ENCODE results near the gene CT55.
"Not testable (repeated sequence)": the region's sequence is repeated elsewhere in the genome, so short reads cannot be mapped to it uniquely, and the experiment has no call there.

The CT55 gene

GRCh38 chrX:135170877-135171519, at the start of gene CT55:
CT55 (minus strand) TSS chrX:135171398; CDS start chrX:135171171, 227 bp downstream.
- DNase-seq = no peak

DNA sequence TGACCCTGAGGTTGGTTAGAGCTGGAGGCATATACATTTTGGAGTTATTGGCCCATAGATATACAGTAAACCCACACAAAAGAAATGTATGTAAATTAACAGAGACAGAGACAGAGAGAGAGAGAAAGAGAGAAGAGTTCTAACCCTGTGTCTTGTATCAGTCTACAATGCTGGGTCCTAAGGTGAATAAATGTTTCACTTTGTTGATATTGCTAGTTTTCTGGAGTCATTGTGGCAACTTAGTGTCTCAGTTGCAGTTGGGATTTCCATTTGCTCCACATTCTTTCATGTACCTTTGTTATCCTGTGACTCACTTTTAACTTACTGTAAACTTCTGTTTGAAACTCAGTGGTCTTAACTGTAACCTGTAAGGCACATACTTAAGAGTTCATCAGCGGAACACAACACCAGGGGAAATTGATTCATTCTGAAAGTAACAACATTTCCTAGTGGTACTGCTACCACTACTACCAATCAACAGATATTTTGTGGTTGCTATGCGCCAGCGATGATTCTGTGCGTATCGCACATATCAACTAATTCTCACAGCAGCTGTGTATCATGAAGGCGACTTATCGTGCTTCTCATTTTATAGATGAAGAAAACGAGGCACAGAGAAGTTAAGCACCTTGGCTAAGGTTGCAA, 42.1 kb upstream of the CT55 start:
- DNase-seq = no peak

DNA sequence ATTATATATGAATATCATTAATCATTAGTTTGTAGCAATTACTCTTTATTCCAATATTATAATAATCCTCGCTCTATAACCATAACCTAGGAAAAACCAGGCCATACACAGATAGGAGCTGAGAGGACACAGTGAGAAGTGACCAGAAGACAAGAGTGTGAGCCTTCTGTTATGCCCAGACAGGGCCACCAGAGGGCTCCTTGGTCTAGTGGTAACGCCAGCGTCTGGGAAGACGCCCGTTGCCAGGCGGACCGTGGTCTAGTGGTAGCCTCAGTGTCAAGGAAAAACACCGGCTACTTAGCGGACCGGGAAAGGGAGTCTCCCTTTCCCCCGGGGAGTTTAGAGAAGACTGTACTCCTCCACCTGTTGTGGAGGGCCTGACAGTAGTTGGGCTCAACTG, 35.2 kb upstream of the CT55 start:
- not testable (repeated sequence) for DNase-seq

- DNase-seq = no peak
Observed at GRCh38 chrX:135200297-135200696, 29.1 kb upstream of the CT55 start.

DNA sequence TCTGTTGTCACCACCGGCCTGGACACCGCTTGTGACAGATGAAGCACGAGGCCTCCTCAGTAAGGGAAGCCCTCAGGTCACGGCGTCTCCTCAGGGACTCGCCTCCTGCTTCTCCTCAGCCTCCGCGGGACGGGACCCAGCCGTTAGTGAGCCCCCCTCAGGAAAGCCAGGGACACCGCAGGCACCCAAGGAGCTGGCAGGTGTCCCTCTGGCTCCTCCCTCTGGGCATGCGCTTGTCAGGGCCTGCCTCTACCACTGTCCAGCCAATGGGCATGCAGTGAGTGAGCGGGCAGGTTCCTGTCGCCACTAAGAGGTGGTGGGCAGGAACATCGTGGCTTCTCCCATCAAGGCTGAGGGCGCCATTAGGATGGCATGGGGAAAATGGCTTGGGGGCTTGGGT, 23.5 kb upstream of the CT55 start:
- no peak for DNase-seq

GRCh38 chrX:135193740-135194139, 22.5 kb upstream of the CT55 start:
- DNase-seq = no peak

GRCh38 chrX:135191838-135192237, 20.6 kb upstream of the CT55 start:
- DNase-seq = no peak

GRCh38 chrX:135185795-135186443, 14.7 kb upstream of the CT55 start:
- peak; percentile 32 for DNase-seq

GRCh38 chrX:135178636-135179035, 7.4 kb upstream of the CT55 start:
- no peak for DNase-seq

- no peak for DNase-seq
Observed at GRCh38 chrX:135170468-135170867, 730 bp downstream of the CT55 start.

GRCh38 chrX:135169534-135169933, 1.7 kb downstream of the CT55 start:
- DNase-seq = not testable (repeated sequence)

- DNase-seq = no peak
Observed at GRCh38 chrX:135168486-135168885, 2.7 kb downstream of the CT55 start.

- not testable (repeated sequence) for DNase-seq
Observed at GRCh38 chrX:135154688-135155087, 16.5 kb downstream of the CT55 start.

DNA sequence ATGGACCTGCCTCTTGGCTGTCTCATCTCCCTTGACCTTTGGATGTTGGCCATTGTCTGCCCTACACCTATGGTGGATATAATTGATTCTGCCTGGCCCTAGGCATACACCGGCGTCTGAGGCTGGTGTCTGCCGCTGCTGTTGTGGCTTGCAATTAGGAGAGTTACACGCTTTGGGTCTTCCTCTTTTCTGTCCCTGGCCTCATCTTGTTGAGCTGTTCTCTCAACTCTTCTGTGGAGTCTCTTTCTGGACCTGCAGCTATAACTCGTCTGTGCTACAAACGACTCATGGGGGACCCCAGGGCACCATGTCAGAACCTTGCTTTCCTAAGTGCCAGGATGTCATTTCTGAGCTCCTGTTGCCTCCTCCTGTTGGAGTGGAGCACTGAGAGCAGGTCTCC, 45.1 kb downstream of the CT55 start:
- not testable (repeated sequence) for DNase-seq

DNA sequence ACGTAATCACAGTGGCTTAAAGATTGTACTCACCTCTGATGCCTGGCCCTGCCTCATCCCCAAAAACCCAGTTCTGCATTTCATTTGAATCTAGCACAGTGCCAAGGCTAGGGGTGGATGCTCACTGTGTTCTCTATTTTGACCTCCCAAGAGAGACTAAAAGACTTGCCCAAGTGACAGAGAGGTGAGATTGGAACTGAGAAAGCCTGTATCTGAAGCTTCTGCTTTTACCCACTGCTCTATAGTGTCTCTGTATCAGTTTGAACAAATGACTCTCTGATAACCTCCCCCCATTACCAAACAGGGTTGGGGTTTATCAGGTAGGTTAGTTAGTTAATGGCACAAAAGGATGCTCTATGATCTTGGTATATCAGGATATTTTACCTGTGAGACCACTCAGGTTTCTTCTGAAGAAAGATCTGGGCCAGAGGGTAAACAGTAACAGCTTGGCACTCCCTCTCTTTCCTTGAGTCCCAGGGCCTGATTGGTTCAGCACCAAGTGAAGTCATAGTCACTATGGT, 51.1 kb downstream of the CT55 start, which contains the start of gene ETDB:
Gene ETDB, minus strand, starts transcription at position 471 of the 521 bp plus-strand sequence. CDS start 1,265 bp downstream, outside the sequence.
- DNase-seq = not testable (repeated sequence)

DNA sequence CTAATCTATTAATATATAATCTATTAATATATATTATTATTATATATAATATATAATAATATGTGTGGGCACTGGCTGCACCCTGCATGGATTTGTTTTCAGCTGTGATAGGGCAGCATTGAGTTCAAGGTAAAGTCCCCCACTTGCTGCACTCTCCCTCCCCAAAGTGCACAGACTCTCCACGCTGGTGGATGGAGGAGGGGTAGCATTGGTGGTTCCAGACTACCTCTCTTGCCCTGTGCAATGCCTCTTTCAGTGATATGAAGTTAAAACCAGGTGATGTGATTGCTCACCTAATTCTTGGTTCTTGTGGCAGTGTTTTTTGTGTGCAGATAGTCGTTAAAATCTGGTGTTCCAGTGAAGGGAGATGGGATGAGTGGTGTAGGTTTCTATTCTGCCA, 55.1 kb downstream of the CT55 start:
- not testable (repeated sequence) for DNase-seq

DNA sequence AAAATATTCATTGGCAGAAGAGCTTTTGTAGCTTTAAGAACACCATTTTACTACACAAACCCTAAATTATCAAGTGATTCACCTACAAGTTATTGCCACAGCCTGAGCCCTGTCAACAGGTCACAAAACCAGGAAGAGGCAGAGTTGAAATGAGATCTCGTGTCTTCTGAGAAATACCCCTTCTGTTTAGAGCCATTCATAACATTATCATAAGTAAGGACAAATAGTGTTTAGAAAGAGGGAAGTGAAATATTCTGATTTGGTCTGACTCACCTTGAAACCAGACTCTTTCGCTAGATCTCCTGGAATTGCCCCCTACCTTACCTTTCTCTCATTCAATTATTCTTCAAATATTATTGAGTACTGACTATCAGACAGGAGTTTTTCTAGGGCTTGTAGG, 56.8 kb downstream of the CT55 start:
- DNase-seq = no peak

- DNase-seq = no peak
Observed at GRCh38 chrX:135112743-135113142, 58.5 kb downstream of the CT55 start.

- DNase-seq = peak; percentile 9
Observed at GRCh38 chrX:135112096-135112729, 59.0 kb downstream of the CT55 start.

DNA sequence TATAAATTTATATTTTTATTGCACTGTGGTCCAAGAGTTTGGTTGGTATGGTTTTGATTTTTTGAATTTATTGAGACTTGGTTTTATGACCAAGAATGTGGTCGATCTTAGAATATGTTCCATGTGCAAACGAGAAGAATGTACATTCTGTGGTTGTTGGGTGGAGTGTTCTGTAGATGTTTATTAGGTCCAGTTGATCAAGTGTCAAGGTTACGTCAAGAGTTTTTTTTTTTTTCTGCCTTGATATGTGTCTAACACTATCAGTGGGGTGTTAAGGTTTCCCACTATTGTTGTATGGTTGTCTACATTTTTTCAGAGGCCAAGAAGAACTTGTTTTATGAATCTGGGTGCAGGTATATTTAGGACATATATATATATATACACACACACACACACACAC, 61.6 kb downstream of the CT55 start:
- DNase-seq = no peak

All from fibroblast of skin of right biceps (primary cell).